Caco-2 (cell line): ENCODE results near the gene ACSL1. TPM values are rescaled to one million over a fixed set of nuclear protein-coding genes. Genes with fewer than 3 reads are reported as not detected.
"Not testable (repeated sequence)": the region's sequence is repeated elsewhere in the genome, so short reads cannot be mapped to it uniquely, and the experiment has no call there.

ENCODE experiments used
- BruUV-seq: library from RNA; stranded (reverse); fragments of 400-500 nt; replicated peaks from 2 replicates; lab custom pipeline; 2021; lab: Mats Ljungman, UMichigan
- CTCF ChIA-PET: fragments of 300-600 bp; sonication (Branson Sonifier 250); formaldehyde crosslinking; loops from one replicate; lab custom pipeline; 2022; ENCODE audit warnings: antibody characterized with exemption; lab: Charles Lee
- POLR2A ChIA-PET: fragments of 300-600 bp; sonication (Branson Sonifier 250); formaldehyde crosslinking; loops from one replicate; lab custom pipeline; 2022; ENCODE audit warnings: antibody characterized with exemption; lab: Charles Lee
- DNase-seq, 2 experiments: peaks; one replicate each; pipeline versions ENCODE4 v3.0.0 to v3.0.0-alpha.2; 2020 to 2022
- H3K27me3 ChIP-seq: replicated peaks from 2 replicates; pipeline ENCODE4 v1.6.0; 2011; ENCODE audit warnings: low read length; ENCODE audit not compliant: control insufficient read depth, insufficient read depth
- H3K36me3 ChIP-seq: 2 replicates; pipeline ENCODE4 v1.5.1; 2011; ENCODE audit warnings: low read length; ENCODE audit not compliant: control insufficient read depth, insufficient read depth
- H3K4me1 ChIP-seq: fragments of 250-450 bp; sonication (Bioruptor Pico); 2 replicates; pipeline ENCODE4 v1.5.1; 2020; ENCODE audit warnings: mild to moderate bottlenecking
- H3K4me3 ChIP-seq: 2 replicates; pipeline ENCODE4 v1.5.1; 2011; ENCODE audit warnings: low read depth, mild to moderate bottlenecking, control low read depth, low read length
- H3K9me3 ChIP-seq: fragments of 250-450 bp; sonication (Bioruptor Pico); 2 replicates; pipeline ENCODE4 v1.5.1; 2020; ENCODE audit warnings: mild to moderate bottlenecking, moderate library complexity
- H3K27ac Mint-ChIP-seq: one replicate; pipeline ENCODE4 v1.8.0; 2022; ENCODE audit warnings: mixed read lengths; ENCODE audit not compliant: unreplicated experiment
- H3K27me3 Mint-ChIP-seq: one replicate; pipeline ENCODE4 v1.8.0; 2022; ENCODE audit warnings: mixed read lengths; ENCODE audit not compliant: insufficient read depth, unreplicated experiment
- H3K36me3 Mint-ChIP-seq: one replicate; pipeline ENCODE4 v1.8.0; 2022; ENCODE audit warnings: mild to moderate bottlenecking, mixed read lengths; ENCODE audit not compliant: insufficient read depth, unreplicated experiment
- H3K4me1 Mint-ChIP-seq: one replicate; pipeline ENCODE4 v1.8.0; 2022; ENCODE audit warnings: low read depth, mixed read lengths; ENCODE audit not compliant: unreplicated experiment
- H3K4me3 Mint-ChIP-seq: one replicate; pipeline ENCODE4 v1.8.0; 2022; ENCODE audit warnings: mild to moderate bottlenecking, moderate library complexity, mixed read lengths; ENCODE audit not compliant: unreplicated experiment
- H3K9me3 Mint-ChIP-seq: one replicate; pipeline ENCODE4 v1.8.0; 2022; ENCODE audit warnings: mixed read lengths; ENCODE audit not compliant: unreplicated experiment
- intact Hi-C: fragments of 100-400 bp; cut with micrococcal nuclease; formaldehyde crosslinking; loops from one replicate; pipeline ENCODE4 v1.10.0; 2022; ENCODE audit not compliant: unreplicated experiment
- total RNA-seq: library from RNA; stranded (reverse); gene quantifications from 2 replicates; pipeline ENCODE4 v1.2.3, GENCODE V29; 2022
- TF ChIP-seq, protein P1 (sequence below), 2 experiments: fragments of 200-600 bp in 1 of 2; IDR thresholded peaks; 1 replicate in 1 of 2; 2 replicates in 1 of 2; pipeline versions ENCODE4 v1.5.1 to v1.8.0; 2011 to 2022; ENCODE audit warnings: antibody characterized with exemption in 1 of 2, control low read depth in 1 of 2, inconsistent platforms in 1 of 2, low read depth in 1 of 2, low read length in 1 of 2, mild to moderate bottlenecking in 1 of 2, moderate library complexity in 1 of 2; ENCODE audit not compliant: insufficient read depth in 1 of 2, severe bottlenecking in 1 of 2, unreplicated experiment in 1 of 2

ACSL1 gene
- total RNA-seq, 1 experiment from 2014 or later: 100 TPM

DNA sequence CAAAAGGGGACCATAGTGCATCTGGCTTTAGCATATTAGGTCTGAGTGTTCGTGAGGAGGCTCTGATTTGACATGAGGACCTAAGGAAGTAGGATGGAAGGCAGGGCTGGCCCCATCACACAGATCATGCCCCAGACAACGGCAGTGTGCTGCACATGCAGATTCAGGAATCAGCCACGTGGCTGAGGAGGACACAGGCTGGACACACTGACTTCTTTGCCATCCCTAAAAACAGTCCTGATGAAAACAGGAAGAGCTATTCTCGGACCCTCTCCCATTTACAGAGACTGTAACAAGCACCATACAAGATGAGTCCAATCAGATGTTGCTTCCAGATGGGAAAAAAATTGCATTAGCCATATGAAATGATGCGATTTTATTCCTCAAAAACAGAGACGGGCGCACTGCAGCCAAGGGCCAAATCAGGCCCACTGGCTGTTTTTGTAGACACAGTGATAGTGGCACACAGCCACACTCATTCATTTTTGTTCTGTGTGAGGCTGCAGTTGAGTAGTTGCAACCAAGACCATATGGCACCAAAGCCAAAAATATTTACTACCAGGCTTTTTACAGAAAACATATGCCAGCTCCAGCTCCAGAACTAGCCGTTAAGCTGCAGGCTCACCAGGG lies 41.0 kb downstream of the ACSL1 start:
- Mint-ChIP-seq H3K27ac (no peak overlapping the region), H3K27me3 (no peaks in the 10 kb centered on the region), H3K9me3 (no peaks in the 10 kb centered on the region), H3K4me3 (no peak overlapping the region), H3K4me1 (no peaks in the 10 kb centered on the region), H3K36me3 (peaks cover 39% of the 10 kb centered on the region)
- intact Hi-C loops: no loop called here
- BruUV-seq: no TSS peak
- no peaks in the 10 kb centered on the region for H3K4me1 ChIP-seq
- TF ChIP-seq, protein P1, sequence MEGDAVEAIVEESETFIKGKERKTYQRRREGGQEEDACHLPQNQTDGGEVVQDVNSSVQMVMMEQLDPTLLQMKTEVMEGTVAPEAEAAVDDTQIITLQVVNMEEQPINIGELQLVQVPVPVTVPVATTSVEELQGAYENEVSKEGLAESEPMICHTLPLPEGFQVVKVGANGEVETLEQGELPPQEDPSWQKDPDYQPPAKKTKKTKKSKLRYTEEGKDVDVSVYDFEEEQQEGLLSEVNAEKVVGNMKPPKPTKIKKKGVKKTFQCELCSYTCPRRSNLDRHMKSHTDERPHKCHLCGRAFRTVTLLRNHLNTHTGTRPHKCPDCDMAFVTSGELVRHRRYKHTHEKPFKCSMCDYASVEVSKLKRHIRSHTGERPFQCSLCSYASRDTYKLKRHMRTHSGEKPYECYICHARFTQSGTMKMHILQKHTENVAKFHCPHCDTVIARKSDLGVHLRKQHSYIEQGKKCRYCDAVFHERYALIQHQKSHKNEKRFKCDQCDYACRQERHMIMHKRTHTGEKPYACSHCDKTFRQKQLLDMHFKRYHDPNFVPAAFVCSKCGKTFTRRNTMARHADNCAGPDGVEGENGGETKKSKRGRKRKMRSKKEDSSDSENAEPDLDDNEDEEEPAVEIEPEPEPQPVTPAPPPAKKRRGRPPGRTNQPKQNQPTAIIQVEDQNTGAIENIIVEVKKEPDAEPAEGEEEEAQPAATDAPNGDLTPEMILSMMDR (IDR thresholded peaks at IDR 0.05; ENCODE audit: insufficient read depth in 1 of 2, low read depth in 1 of 2, low read length in 1 of 2, severe bottlenecking in 1 of 2, unreplicated experiment in 1 of 2): no peak
- H3K9me3 ChIP-seq: no peaks in the 10 kb centered on the region
- H3K36me3 ChIP-seq: no peaks in the 10 kb centered on the region
- DNase-seq: no peak
- H3K4me3 ChIP-seq: no peak overlapping the region
- H3K27me3 ChIP-seq: no peaks in the 10 kb centered on the region
- POLR2A ChIA-PET: no interaction called here
- CTCF ChIA-PET: no interaction called here

DNA sequence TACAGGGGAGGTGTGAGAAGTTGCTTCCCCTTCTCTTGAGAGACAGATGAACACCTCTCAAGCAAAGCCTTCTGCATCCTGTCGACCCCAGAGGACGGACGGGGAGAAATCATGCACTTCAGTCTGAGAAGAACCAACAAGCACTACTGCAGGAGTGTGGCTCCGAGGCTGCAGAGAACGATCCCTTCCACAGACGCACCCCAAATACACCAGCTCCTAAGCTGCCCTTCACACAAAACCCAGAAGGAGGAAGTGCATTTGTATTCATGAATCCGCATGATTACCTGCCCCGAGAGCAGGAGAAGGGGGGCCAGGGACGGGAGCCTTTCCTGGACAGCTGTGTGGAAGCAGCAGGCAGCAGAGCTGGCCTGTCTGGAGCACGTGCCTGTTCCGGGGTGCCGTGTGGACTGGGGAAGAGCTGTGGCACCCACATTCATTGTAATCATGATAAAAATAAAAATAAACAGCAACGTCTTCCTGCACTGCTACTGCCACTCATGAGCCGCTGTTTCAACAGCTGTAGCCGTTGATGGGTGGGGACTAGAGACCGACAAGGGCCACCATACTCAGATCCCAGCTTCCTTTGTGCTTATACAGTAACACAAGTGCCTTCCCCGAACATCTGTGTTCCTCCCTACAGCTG lies 42.9 kb downstream of the ACSL1 start:
- DNase-seq: no peak
- Mint-ChIP-seq H3K9me3 (no peaks in the 10 kb centered on the region), H3K27me3 (no peaks in the 10 kb centered on the region), H3K4me1 (no peaks in the 10 kb centered on the region), H3K27ac (no peak overlapping the region), H3K36me3 (peaks cover 46% of the 10 kb centered on the region), H3K4me3 (no peak overlapping the region)
- H3K4me3 ChIP-seq: no peak overlapping the region
- H3K9me3 ChIP-seq: no peaks in the 10 kb centered on the region
- POLR2A ChIA-PET: no interaction called here
- no peaks in the 10 kb centered on the region for H3K27me3 ChIP-seq
- TF ChIP-seq, protein P1 (IDR thresholded peaks at IDR 0.05; ENCODE audit: insufficient read depth in 1 of 2, low read depth in 1 of 2, low read length in 1 of 2, severe bottlenecking in 1 of 2, unreplicated experiment in 1 of 2): no peak
- no peaks in the 10 kb centered on the region for H3K4me1 ChIP-seq
- BruUV-seq: no TSS peak
- H3K36me3 ChIP-seq: no peaks in the 10 kb centered on the region
- intact Hi-C loops: no loop called here
- CTCF ChIA-PET: no interaction called here

DNA sequence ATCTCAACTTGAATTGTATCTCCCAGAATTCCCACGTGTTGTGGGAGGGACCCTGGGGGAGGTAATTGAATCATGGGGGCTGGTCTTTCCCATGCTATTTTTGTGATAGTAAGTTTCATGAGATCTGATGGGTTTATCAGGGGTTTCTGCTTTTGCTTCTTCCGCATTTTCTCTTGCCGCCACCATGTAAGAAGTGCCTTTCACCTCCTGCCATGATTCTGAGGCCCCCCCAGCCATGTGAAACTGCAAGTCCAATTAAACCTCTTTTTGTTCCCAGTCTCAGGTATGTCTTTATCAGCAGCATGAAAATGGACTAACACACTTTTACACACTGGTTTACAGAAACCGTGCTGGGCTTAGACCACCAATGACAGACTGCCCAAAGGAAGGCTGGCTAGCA lies 46.6 kb downstream of the ACSL1 start:
- H3K9me3 ChIP-seq, H3K4me1 Mint-ChIP-seq, DNase-seq, BruUV-seq, POLR2A ChIA-PET, H3K9me3 Mint-ChIP-seq, CTCF ChIA-PET, H3K27me3 Mint-ChIP-seq, H3K4me3 ChIP-seq, H3K36me3 ChIP-seq, H3K27me3 ChIP-seq, H3K4me1 ChIP-seq, H3K4me3 Mint-ChIP-seq, intact Hi-C loops, H3K27ac Mint-ChIP-seq: not testable (repeated sequence)
- H3K36me3 Mint-ChIP-seq: peaks cover 40% of the 10 kb centered on the region
